ENCODE results near the gene C9orf72. TPM values are rescaled to one million over a fixed set of nuclear protein-coding genes. Genes with fewer than 3 reads are reported as not detected.

Gene C9orf72
- total and polyA plus RNA-seq, 2 experiments from 2014 or later: 13.2 to 15.7 TPM

DNA sequence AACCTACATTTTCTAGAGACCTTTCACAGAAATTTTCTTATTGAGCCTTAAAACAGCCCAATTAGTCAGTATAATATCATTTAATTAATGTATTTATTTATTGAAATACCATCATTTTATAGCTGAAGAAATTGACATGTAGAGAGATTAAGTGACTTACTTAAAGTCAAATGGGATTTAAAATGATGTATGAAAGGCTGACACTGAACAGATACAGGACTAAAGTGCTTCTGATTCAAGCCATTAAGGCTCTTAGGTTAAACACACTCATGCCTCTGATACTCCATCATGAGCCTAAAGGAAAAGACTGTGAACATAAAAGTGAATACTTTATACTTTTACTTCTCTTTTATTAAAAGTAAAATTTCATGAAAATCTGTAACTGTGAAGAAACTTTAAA, 12.8 kb downstream of the C9orf72 start:
- no peak for DNase-seq (ENCODE audit: low read depth in 1 of 2, low spot score in 1 of 2)
- TF ChIP-seq, protein P1, sequence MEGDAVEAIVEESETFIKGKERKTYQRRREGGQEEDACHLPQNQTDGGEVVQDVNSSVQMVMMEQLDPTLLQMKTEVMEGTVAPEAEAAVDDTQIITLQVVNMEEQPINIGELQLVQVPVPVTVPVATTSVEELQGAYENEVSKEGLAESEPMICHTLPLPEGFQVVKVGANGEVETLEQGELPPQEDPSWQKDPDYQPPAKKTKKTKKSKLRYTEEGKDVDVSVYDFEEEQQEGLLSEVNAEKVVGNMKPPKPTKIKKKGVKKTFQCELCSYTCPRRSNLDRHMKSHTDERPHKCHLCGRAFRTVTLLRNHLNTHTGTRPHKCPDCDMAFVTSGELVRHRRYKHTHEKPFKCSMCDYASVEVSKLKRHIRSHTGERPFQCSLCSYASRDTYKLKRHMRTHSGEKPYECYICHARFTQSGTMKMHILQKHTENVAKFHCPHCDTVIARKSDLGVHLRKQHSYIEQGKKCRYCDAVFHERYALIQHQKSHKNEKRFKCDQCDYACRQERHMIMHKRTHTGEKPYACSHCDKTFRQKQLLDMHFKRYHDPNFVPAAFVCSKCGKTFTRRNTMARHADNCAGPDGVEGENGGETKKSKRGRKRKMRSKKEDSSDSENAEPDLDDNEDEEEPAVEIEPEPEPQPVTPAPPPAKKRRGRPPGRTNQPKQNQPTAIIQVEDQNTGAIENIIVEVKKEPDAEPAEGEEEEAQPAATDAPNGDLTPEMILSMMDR (IDR thresholded peaks at IDR 0.05; ENCODE audit: low read depth, low read length): no peak
- no peak overlapping the region for H3K27ac ChIP-seq
- H3K36me3 ChIP-seq: peaks cover 35% of the 10 kb centered on the region
- no peaks in the 10 kb centered on the region for H3K27me3 ChIP-seq
- H3K4me1 ChIP-seq (ENCODE audit: low read depth): no peaks in the 10 kb centered on the region
- no peaks in the 10 kb centered on the region for H3K9me3 ChIP-seq (ENCODE audit: low read depth)
- no peak overlapping the region for H3K4me3 ChIP-seq

DNA sequence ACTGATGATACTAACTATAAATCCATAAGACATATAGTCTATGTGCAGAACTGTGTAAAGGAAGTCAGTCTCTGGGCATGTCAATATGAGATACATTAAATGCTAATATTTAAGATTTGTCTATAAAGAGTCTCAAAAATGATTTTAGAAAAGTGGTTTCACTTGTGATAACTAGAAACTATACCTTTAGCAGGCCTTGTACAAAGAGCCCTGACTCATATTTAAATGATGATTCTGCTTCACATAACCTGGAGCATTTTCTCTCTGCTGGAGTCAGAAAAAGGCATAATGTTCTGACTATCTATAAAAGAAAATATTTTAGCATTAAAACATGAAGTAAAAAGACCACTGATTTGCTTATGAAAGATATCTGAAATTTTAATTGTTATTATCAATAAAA, 15.0 kb downstream of the C9orf72 start:
- H3K36me3 ChIP-seq: peaks cover 28% of the 10 kb centered on the region
- no peak overlapping the region for H3K27ac ChIP-seq
- no peak for DNase-seq (ENCODE audit: low read depth in 1 of 2, low spot score in 1 of 2)
- no peaks in the 10 kb centered on the region for H3K27me3 ChIP-seq
- TF ChIP-seq, protein P1 (IDR thresholded peaks at IDR 0.05; ENCODE audit: low read depth, low read length): no peak
- H3K4me1 ChIP-seq (ENCODE audit: low read depth): no peaks in the 10 kb centered on the region
- H3K9me3 ChIP-seq (ENCODE audit: low read depth): no peaks in the 10 kb centered on the region
- H3K4me3 ChIP-seq: no peak overlapping the region

DNA sequence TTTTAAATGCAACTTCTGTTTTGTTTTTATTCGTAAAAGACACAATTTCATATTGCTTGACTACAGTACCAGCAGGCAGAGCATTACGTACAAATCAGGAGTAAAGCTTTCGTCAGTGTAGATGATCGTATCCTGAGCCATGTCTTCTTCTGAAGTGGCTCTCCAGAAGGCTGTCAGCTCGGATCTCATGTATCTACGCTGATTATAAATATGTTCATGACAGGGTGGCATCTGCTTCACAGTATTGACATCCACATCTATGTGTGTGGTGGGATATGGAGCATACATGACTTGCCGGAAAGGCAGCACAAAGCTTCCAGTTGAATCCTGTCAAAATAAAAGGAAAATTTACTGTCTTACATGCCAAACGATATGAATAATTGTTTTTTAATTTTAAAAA, 16.8 kb downstream of the C9orf72 start:
- no peaks in the 10 kb centered on the region for H3K27me3 ChIP-seq
- no peak overlapping the region for H3K4me3 ChIP-seq
- no peak for DNase-seq (ENCODE audit: low read depth in 1 of 2, low spot score in 1 of 2)
- no peaks in the 10 kb centered on the region for H3K9me3 ChIP-seq (ENCODE audit: low read depth)
- peaks cover 25% of the 10 kb centered on the region for H3K36me3 ChIP-seq
- TF ChIP-seq, protein P1 (IDR thresholded peaks at IDR 0.05; ENCODE audit: low read depth, low read length): no peak
- H3K27ac ChIP-seq: no peak overlapping the region
- H3K4me1 ChIP-seq (ENCODE audit: low read depth): no peaks in the 10 kb centered on the region

DNA sequence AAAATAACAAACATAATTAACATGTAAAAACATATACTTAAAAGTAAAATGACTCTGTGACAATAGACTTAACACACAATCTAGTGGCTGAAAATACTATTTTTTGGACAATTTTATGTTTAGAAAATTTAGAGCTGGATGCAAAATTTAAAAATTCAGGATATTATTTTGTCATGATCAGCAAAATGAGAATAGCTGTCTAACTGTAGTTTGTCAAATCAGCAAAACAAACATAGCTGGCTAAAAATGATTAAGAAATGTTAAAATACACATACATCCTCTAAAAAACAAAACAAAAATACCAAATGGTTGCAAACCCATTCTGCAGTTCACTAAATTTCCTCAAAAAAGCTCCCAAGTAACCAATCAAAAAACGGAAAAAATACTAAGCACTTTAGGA, 18.6 kb downstream of the C9orf72 start:
- no peaks in the 10 kb centered on the region for H3K9me3 ChIP-seq (ENCODE audit: low read depth)
- H3K36me3 ChIP-seq: peaks cover 29% of the 10 kb centered on the region
- no peaks in the 10 kb centered on the region for H3K4me1 ChIP-seq (ENCODE audit: low read depth)
- H3K27ac ChIP-seq: no peak overlapping the region
- TF ChIP-seq, protein P1 (IDR thresholded peaks at IDR 0.05; ENCODE audit: low read depth, low read length): no peak
- no peaks in the 10 kb centered on the region for H3K27me3 ChIP-seq
- H3K4me3 ChIP-seq: no peak overlapping the region
- DNase-seq (ENCODE audit: low read depth in 1 of 2, low spot score in 1 of 2): no peak

DNA sequence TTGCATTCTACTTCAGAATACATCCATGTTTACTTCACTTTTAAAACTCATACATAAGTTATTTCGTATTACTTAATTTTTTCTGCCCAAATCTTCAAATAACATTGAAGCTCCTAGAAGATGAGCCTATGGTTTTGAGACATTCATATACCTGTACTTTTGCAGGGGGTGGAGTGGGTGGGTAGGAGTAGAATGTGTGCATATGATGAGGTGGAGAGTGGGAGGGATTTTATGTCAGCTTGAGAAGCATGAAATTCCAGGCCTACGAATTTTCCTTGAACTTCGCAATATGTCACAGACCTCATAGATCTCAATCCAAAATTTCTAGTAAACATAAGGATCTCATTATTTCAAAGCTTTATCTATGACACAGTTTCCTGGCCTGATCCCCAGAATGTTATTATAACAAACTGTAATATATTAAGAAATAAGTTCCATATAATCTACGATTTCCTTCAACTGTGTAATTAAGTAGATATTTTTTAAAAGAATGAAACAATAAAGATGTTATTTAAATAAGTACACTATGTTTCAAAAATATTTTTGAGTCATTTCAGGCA, 24.0 kb downstream of the C9orf72 start:
- Histone ChIP-seq H3K27ac (no peak overlapping the region), H3K4me1 (ENCODE audit: low read depth) (no peaks in the 10 kb centered on the region), H3K27me3 (no peaks in the 10 kb centered on the region), H3K4me3 (no peak overlapping the region), H3K36me3 (peaks cover 13% of the 10 kb centered on the region), H3K9me3 (ENCODE audit: low read depth) (no peaks in the 10 kb centered on the region)
- DNase-seq (ENCODE audit: low read depth in 1 of 2, low spot score in 1 of 2): peak in 1 of 2 donors; percentile 72
- TF ChIP-seq, protein P1 (IDR thresholded peaks at IDR 0.05; ENCODE audit: low read depth, low read length): no peak
